GM18498 (cell line): ENCODE measurements around the gene ZBTB7B.

Source experiments
- ATAC-seq: cut with Tn5 transposase; IDR thresholded peaks from one replicate; pipeline ENCODE4 v1.9.1; 2021; ENCODE audit warnings: mild to moderate bottlenecking, moderate library complexity; ENCODE audit not compliant: unreplicated experiment

ZBTB7B gene

DNA sequence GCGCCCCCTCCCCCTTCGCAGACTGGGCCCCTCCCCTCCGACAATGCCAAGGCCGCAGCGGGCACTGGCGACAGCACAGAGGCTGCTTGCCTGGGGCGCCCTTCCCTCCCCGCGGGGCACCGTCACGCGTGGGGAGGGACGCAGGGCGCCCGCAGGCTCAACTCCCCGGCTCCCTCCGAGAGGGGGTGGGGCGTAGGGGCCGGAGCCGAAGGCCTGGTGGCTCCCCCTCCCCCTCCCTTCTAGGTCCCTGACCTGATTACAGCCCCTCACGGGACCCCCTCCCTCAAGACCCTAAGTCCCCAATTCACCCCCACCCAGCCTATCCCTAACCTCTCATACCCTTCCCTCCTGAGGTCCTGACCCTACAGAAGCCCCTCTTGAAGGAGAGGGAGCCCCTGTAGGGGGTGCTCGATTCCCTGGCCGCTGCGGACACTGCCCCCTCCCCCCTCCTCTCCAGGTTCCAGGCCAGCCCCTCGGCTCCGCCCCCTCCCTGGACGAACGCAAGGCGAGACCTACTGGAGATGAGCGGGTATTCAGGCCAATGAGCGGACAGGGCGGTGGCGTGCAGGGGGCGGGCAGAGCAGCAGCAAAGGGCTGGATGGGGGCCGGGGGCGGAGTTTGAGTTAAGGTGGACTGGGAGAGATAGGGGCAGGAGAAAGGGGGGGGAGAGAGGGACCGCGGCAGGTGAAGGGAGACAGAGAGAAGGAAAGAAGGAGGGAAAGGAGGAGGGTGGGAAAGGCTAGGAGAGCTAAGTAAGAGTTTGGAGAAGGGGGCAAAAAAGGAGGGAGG is 733 bp upstream of the ZBTB7B start:
- peak; percentile 64 for ATAC-seq

DNA sequence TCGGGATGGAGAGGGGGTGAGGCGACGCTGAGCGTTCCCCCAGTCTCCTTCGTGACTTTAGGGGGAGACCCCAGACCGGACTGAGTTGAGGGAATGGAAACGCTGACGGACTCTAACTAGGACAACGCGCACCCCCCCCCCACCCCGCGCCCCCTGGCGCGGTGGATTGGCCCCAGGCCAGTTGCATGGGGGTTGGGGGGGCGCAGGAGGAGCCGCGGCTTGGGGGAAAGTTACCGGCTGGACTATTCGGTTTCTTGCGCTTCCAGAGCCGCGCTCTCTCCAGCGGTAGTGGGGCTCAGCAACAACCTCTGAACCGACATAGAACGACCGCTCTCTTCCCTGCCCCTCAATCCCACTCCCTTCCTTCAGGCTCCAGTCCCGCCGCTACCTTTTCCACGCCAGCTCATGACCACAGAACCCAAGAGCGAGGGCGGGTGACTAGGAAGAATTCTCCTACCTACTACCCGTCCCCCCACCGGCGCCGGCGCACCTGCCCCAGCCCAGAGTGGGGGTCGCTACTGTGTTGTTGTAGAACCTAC is 694 bp downstream of the ZBTB7B start:
- ATAC-seq: no peak

DNA sequence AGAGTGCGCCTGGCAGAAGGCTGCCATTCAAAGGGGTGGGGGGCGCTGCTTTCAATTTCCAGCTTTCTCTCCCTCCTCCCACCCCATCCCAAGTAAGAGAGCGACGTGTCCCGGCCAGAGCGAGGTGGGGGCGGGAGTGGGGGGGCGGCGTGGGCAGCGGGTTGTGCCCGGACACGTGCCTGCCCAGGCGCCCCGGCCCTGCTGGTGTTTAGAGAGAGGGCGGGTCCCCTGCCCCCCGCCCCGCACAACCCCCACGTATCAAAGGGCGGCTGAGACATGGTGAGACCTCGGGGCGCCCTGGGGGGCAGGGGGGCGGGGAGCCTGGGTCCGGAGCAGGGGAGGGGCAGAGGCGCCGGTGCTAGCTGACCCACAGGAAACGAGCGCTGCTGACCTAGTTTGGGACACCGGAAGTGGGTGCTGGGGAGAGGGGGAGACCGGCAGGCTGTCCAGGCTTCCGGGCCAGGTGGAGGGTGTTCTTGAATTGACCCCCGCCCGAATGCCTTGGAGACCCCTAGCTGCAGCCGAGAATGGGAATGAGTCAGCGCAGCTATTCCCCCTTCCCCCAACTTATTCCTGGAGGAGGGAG is 1.3 kb downstream of the ZBTB7B start:
- no peak for ATAC-seq

DNA sequence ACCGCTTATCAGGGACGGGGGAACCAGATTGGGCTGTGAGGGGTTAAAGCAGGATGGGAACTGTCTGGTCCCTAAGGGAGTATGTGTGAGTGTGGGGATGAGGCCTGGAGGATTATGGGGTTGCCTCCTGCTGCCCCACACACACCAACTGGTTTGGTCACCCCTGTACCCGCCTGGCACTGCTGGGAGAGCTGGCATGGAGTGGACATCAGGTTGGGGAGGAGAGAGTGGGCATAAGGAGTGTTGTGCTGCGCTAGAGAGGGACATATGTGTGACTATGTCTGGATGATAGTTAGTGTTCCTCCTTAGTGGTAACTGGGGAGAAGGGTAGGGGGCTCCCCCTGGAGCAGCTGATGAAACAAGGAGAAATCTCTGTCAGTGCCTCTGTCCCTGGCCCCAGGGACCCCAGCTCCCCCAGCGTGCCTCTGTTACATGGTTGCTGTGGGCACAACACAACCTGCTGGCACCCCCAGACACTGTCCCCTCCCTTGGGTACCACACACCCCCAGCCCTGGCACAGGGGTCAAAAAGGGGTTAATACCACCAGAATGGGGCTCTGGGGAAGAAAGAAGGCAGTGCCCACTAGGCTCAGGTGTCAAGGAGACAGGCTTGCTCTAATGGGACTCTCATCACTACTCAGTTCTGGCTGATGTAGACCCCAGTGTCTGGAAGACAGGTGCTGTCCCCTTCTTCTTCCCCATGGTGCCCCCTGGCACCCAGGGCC is 1.9 kb downstream of the ZBTB7B start:
- ATAC-seq: no peak

DNA sequence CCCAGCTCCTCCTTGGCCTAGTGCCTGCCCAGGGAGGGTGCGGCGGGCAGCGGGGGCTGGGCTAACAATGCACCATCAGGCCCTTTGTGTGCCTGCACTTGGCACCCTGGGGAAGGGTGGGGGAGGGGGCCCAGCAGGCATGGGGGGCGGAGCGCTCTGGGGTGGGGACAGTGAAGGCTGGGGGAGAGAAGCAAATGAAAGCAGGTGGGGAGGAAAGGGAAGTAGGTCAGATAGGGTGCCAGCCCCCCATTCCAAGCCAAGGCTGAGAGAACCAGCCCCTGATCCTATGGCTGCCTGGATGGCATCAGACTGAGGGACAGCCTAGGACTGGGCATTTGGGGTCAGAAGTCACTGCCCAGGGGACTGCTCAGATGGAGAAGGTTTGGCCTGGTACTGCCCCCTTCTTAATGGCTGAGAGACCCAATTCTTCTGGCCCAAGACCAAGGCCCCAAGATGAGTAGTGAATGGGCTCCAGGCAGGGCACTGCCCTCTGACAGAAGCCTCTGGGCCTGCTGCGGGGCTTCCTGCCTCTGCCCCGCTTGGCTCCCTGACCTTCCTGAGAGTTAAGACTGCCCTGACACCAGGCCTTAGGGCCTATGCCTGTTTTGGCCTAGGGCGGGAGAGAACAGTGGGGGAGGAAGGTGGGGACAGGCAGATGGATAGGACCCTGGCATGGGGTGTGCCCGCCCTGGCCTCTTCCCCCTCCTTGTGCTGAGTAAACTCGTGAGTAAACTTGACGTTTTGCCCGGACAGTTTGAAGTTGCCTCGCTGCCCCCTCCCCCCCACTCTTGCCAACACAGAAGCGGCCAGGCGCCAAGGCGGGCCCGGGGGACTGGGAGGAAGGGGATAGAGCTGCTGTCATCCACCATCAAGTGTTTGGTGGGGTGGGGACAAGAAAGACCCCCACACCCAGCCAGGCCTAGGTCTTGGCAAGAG is 2.7 kb downstream of the ZBTB7B start:
- ATAC-seq: no peak

DNA sequence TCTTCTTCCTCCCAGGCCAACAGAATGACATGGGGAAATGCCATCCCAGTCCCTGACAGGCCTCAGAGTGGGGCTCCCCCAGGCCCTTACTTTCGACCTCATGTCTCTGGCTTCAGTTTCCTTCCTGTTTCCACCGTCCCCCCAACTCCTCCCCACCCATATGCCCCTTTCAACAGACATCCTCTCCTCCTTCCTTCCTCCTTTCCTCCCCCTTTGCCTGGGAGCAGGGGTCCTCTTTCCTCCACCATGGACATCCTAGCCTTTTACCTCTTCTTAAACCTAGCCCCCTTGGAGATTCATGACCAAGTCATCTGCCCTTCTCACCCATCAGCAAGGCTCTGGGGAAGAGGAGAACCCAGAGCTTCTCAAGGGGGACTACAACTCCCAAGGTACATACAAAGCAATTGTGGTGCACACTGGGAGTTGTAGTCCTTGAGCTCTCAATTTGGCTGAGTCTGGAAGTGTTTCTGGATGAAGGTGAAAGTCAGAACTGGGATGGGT is 4.0 kb downstream of the ZBTB7B start:
- no peak for ATAC-seq

DNA sequence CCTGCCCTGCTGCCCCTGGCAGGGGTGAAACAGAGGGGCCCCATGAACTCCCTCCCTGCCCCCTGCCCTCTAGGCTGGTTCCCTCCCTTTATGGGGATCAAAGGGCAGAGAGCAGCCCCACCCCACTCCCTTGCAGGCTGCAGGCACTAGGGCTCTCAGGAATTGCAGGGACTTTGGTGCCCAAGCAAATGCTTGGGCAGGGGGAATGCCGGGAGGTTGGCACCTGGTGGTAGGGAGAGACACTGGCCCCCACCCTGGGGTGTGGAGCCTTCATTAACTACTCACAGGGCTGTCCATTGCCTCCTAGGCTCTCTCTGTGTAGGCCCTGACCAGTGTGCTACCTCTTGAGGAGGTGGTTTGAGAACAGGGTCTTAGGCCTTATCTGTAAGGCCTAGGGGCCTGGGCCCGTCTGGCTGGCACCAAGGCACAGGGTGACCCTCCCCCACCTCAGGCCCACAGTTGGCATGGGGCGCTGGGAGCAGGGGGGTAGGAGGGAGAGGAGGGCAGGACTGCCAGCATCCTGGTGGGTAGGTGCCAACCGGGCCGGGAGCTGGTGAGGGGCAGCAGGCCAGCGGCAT is 4.7 kb downstream of the ZBTB7B start:
- ATAC-seq: no peak

DNA sequence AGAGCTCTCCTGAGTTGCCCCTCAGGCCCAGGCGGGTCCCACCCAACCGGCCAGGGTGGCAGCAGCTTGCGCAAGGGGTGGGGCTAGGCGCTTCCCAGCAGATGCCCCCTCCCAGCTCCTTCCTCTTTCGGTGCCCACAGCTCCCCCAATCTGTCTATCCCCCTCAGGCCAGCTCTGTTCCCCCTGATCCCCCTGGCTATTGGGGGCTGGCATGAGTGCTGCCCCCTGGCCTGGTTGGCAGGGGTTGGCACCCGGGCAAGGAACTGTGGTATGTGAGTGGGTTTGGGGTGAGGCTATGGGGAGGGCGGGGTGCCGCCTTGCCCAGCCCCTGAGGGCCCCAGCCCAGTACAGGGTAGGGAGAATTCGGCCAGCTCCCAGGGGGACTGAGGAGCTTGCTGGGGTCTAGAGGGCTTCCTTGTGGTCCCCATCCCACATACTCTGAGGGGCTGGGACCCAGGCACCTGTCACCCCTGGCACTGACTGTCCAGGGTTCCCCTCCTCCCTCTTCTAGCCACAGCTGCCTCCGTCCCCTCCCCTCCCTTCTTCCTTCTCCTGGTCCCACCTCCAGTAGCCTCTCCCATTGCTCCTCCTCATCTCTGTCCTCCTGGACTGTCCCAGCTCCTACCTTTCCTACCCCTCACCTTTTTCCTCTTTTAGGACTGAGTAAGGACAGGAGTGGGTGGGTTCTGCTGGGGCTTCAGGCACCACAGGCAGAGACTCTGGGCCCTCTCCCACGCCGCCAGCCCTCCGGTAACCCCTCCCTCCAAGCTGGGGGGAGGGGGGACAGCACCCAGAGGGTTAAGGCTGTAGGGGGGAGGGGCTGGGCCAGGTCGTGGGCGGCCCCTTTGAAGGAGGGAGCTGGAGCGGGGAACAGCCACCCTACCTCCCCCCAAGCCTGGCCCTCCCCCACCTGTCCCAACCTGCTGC is 5.7 kb downstream of the ZBTB7B start:
- ATAC-seq: no peak

DNA sequence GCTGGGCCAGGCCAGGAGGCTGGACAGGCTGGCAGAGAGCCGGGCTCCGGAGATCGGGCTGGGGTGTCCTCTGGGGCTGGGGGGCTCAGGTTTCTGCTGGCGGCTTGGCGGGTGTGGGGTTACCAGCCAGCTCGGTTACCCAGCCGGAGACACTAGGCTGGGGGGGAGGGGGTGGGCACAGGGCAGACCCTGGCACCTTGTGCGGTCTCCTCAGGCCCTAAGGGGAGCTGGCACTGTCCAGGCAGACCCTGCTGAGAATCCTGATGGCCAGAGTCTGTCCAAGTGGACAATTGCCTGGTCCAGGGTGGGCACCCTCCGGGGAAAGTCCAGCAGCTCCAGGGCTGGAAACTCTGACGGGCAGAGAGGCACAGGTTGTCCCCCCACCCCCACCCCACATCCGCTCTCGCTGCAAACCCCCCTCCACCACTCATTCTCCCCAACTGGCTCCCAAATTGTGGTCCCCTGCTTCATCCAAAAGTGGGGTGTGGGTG is 6.7 kb downstream of the ZBTB7B start:
- ATAC-seq: no peak

DNA sequence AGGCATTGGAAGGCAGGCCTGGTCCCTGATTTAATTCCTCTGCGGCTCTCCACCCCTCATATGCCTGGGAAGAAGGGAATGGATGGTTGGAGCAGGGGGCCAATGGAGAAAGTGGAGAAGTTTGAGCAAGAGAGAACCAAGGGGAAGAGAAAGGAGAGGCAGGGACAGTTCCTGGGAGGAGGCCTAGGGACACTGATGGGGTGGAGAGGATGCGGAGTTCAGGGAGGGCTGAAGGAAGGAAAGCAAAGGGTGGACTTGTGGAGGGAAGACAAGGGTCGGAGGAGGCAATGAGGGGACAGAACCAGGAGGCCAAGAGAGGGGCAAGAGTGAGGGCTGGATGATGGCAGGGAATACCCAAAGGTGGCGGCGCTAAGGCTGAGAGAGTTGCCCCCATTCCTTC is 7.1 kb downstream of the ZBTB7B start:
- ATAC-seq: no peak

DNA sequence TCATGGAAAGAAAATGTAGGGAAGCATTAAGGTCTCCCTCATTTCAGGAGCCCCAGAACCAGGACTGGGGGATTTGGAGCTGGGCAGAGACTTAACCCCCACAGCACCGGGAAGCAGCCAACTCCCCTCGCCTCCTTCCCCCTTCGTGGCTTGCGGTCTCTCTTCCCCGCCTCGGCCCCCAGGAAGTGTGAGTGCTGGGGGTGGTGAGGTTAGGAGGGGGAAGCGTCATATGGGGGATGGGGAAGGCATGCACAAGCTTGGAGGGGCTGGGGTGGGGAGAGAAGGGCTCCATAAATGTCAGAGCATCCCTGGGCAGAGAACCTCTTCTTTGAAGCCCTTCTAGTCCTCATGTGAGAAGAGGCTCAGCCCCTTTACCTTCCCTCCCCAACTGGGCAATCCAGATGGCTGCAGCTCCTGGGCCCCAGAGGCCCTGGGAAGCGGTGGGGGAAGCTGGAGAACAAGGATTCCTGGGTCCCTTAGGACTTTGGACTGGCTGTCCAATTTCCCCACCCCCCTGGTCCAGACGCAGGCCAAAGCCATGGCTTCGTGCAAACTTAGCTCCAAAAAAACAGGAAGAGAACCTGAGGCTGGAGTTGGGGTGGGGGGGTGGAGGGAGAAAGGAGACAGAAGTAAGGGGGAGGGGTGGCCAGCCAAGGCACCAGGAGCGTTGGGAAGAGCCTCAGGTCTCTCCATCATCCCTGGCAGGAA is 7.8 kb downstream of the ZBTB7B start:
- no peak for ATAC-seq

DNA sequence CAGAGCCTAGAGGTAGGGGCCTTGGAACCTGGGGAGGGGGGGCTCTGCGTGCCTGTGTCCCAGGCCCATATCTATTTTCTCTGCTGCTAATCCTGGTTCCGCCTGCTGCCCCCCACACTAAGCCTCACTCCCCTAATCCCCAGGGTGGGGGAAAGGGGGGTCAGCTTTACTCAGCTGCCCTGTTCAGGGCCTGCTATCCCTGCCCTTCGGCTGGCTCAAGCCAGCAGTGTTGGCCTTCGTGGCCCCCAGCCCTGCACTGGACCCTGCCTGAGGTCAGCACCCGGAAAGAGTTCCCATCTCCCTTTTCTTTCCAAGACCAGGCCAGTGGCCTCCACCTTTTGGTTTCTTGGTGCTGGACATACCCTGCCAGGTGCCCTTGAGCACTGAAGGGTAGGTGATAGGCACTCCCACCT is 8.4 kb downstream of the ZBTB7B start:
- no peak for ATAC-seq

DNA sequence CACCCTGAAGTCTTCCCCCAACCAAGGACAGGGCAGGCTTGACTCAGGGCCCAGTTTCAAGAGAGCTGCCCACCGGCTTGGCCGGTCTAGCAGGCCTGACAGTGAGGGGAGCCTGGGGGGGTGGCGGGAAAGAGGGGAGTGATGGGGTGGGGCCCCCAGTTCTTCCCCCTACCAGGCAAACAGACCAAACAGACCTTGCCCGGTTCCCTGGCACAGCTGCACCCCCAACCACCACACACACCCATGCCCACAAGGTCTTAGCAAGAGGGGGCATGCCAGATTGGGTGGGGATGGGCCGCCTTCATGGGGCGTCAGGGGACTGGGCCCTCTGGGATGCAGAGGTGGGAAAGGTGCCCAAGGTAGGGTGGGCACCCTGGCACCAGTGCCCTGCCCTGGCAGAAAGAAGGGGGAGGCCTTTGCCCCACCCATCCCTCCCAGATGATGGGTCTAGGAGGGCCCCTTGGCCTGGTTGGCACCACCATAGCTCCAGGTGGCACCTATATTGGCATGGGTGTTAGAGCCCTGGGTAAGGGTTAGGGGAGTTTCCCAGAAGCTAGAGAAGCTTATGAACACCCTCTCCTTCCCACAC is 8.9 kb downstream of the ZBTB7B start:
- no peak for ATAC-seq

DNA sequence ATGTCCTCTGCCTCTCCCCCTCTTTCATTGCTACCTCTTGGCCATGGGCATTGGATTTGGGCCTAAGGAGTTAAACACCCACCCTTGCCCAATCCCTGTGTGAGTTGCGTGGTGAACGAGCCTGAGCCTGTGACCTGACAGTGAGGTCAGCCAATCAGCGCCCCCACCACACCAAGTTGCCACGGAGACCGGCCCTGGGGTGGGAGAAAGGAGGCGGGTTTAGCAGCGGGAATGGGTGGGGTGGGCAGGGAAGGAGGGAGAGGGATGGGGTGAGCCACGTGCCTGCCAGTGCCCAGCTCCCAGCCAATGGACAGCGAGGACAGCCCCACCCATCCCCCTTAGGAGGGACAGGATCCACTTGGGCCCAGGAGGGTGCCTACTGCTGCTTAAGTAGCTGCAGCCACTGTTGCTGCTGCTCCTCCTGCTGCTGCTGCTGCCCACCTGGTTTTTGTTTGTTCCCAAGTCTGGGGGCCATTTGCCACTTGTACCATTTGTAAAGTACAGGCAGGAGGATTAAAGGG is 9.5 kb downstream of the ZBTB7B start:
- no peak for ATAC-seq

DNA sequence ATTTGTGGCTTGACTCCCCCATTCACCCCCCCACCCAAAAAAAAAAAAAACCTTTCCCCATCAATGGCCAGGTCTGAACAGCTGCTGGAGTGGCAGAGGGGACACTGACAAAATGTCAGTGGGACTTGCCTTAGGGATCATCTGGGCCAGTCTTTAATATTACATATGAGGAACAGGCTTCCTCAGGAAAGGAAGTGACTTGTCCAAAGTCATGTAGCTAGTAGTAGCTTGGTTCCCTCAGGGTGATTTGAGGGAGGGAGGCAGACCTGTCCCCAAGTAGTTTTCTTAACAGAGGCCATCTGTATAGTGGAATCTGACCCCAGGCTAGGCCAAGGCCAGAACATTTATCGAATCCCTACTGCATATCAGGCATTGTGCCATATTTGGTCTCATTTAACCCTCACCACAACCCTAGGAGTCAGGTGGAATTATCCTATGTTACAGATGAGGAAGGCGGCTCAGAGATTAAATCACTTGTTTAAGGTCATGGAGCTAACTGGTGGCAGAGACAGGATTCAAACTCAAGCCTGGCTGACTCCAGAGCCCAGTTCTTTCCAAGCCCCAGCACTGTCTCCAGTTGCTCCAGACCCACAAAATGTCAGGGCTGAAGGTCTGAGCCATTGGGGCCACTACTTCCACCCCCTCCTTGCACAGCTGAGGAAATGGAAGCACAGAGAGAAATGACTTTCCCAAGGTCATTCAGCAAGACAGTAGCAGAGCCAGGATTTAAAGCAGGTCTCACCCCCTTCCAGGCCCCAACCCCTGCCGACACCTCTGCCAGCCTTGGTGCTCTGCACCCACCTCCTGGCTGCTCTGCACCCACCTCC is 10.4 kb downstream of the ZBTB7B start:
- ATAC-seq: no peak

DNA sequence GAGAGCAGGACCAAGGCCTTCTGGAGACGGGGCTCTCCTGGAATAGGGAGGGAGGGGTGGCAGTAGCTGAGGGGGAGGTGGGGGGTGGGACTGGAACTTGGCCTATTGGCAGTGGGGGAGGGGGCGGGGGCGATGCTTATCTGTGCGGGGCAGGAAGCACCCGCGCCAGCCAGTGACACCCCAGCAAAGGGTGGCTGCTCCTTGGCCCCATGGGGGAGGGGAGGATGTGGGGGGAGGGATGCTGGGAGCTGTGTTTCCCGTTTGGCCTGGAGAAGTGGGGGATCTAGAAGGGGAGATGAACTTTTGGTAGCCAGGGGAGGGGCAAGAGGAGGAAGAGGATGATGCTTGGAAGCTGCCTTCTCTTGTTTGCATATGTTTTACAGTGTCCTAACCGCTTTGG is 11.0 kb downstream of the ZBTB7B start:
- ATAC-seq: no peak
